Smooth muscle cell (in vitro differentiated cells): ENCODE data around the gene PLA2G4B. TPM values are rescaled to one million over a fixed set of nuclear protein-coding genes. Genes with fewer than 3 reads are reported as not detected.

Source experiments
- DNase-seq: peaks from one replicate; lab custom pipeline; 2025; ENCODE audit not compliant: unreplicated experiment; lab: John Stamatoyannopoulos, UW
- H2AFZ ChIP-seq: fragments of 200-600 bp; sonication (generic); 2 replicates; pipeline ENCODE4 v1.6.0; 2016; ENCODE audit warnings: antibody characterized with exemption, low read depth, mild to moderate bottlenecking
- H3F3A ChIP-seq: fragments of 200-600 bp; sonication (generic); 2 replicates; pipeline ENCODE4 v1.6.0; 2017; ENCODE audit warnings: antibody characterized with exemption, low read depth
- H3K27ac ChIP-seq: fragments of 200-600 bp; sonication (generic); 2 replicates; pipeline ENCODE4 v1.5.1; 2016; ENCODE audit warnings: low read depth, mild to moderate bottlenecking
- H3K27me3 ChIP-seq: fragments of 200-600 bp; sonication (generic); 2 replicates; pipeline ENCODE4 v1.6.1; 2016; ENCODE audit warnings: low read depth, mild to moderate bottlenecking
- H3K36me3 ChIP-seq: fragments of 200-600 bp; sonication (generic); 2 replicates; pipeline ENCODE4 v1.5.1; 2016; ENCODE audit warnings: low read depth
- H3K4me1 ChIP-seq: fragments of 200-600 bp; sonication (generic); 2 replicates; pipeline ENCODE4 v1.5.1; 2016; ENCODE audit warnings: low read depth
- H3K4me2 ChIP-seq: fragments of 200-600 bp; sonication (generic); 2 replicates; pipeline ENCODE4 v1.6.0; 2016; ENCODE audit warnings: mild to moderate bottlenecking
- H3K4me3 ChIP-seq: fragments of 200-600 bp; sonication (generic); 2 replicates; pipeline ENCODE4 v1.5.1; 2016; ENCODE audit warnings: mild to moderate bottlenecking
- H3K79me2 ChIP-seq: fragments of 200-600 bp; sonication (generic); 2 replicates; pipeline ENCODE4 v1.6.0; 2016; ENCODE audit warnings: low read depth, mild to moderate bottlenecking
- H3K9ac ChIP-seq: fragments of 200-600 bp; sonication (generic); 2 replicates; pipeline ENCODE4 v1.6.0; 2016; ENCODE audit warnings: low read depth
- H3K9me3 ChIP-seq: fragments of 200-600 bp; sonication (generic); replicated peaks from 2 replicates; pipeline ENCODE4 v1.5.1; 2016; ENCODE audit warnings: low read depth
- H4K20me1 ChIP-seq: fragments of 200-600 bp; sonication (generic); 2 replicates; pipeline ENCODE4 v1.6.0; 2016; ENCODE audit warnings: low read depth
- CTCF ChIP-seq: fragments of 200-600 bp; sonication (generic); IDR thresholded peaks from 2 replicates; pipeline ENCODE4 v1.5.1; 2017; ENCODE audit warnings: borderline replicate concordance, mild to moderate bottlenecking, antibody characterized with exemption; ENCODE audit not compliant: insufficient read depth, poor library complexity, severe bottlenecking
- WGBS: methylation state at CpG from one replicate; pipeline ENCODE4 v1.1.7; 2016; ENCODE audit warnings: low lambda C conversion rate; 5-methylcytosine and 5-hydroxymethylcytosine counted together
- polyA plus RNA-seq: library from polyadenylated mRNA; unstranded; fragments of >200 nt; fragmentation: Nextera tagmentation; extraction: Ambion mirVana; gene quantifications from 2 replicates; pipeline ENCODE4 v1.2.1, GENCODE V29; 2016
- total RNA-seq: library from RNA; depleted of rRNA; stranded (reverse); fragments of >200 nt; gene quantifications from 2 replicates; pipeline ENCODE4 v1.2.3, GENCODE V29; 2014

PLA2G4B gene
- total and polyA plus RNA-seq, 2 experiments from 2014 or later: 2.2 to 4.2 TPM

- no peak overlapping the region for H3K27ac ChIP-seq
- H3F3A ChIP-seq: no peaks in the 10 kb centered on the region
- H4K20me1 ChIP-seq: no peaks in the 10 kb centered on the region
- TF ChIP-seq CTCF: no peak
- no peak overlapping the region for H3K4me3 ChIP-seq
- no peaks in the 10 kb centered on the region for H3K36me3 ChIP-seq
- 87% methylated on average over 10 of the region's 10 CpGs for WGBS
- no peak overlapping the region for H3K9ac ChIP-seq
- H3K27me3 ChIP-seq: no peaks in the 10 kb centered on the region
- H2AFZ ChIP-seq: no peak overlapping the region
- no peaks in the 10 kb centered on the region for H3K4me1 ChIP-seq
- H3K9me3 ChIP-seq: no peaks in the 10 kb centered on the region
- H3K4me2 ChIP-seq: no peak overlapping the region
- H3K79me2 ChIP-seq: no peaks in the 10 kb centered on the region
- DNase-seq: no peak
Measured at GRCh38 chr15:41843571-41843970, 4.9 kb downstream of the PLA2G4B start.

- no peak overlapping the region for H2AFZ ChIP-seq
- no peaks in the 10 kb centered on the region for H3F3A ChIP-seq
- H3K27ac ChIP-seq: no peak overlapping the region
- WGBS: 90% methylated on average over 12 of the region's 12 CpGs
- no peak overlapping the region for H3K9ac ChIP-seq
- H4K20me1 ChIP-seq: no peaks in the 10 kb centered on the region
- no peaks in the 10 kb centered on the region for H3K79me2 ChIP-seq
- no peaks in the 10 kb centered on the region for H3K27me3 ChIP-seq
- no peaks in the 10 kb centered on the region for H3K36me3 ChIP-seq
- TF ChIP-seq CTCF: no peak
- no peaks in the 10 kb centered on the region for H3K9me3 ChIP-seq
- H3K4me2 ChIP-seq: no peak overlapping the region
- no peak for DNase-seq
- no peaks in the 10 kb centered on the region for H3K4me1 ChIP-seq
- no peak overlapping the region for H3K4me3 ChIP-seq
Measured at GRCh38 chr15:41844814-41845213, 6.2 kb downstream of the PLA2G4B start.

GRCh38 chr15:41847206-41847605, 8.6 kb downstream of the PLA2G4B start:
- H3K27ac ChIP-seq: no peak overlapping the region
- H3K9me3 ChIP-seq: no peaks in the 10 kb centered on the region
- no peak overlapping the region for H2AFZ ChIP-seq
- no peaks in the 10 kb centered on the region for H3K79me2 ChIP-seq
- no peak overlapping the region for H3K9ac ChIP-seq
- 92% methylated on average over 11 of the region's 14 CpGs for WGBS
- no peak for DNase-seq
- TF ChIP-seq CTCF: no peak
- H3K27me3 ChIP-seq: no peaks in the 10 kb centered on the region
- no peaks in the 10 kb centered on the region for H3F3A ChIP-seq
- no peaks in the 10 kb centered on the region for H3K36me3 ChIP-seq
- H3K4me1 ChIP-seq: no peaks in the 10 kb centered on the region
- H3K4me2 ChIP-seq: no peak overlapping the region
- H4K20me1 ChIP-seq: no peaks in the 10 kb centered on the region
- no peak overlapping the region for H3K4me3 ChIP-seq

- Histone ChIP-seq H3K4me3 (no peak overlapping the region), H3F3A (no peaks in the 10 kb centered on the region), H3K4me2 (no peak overlapping the region), H3K27me3 (no peaks in the 10 kb centered on the region), H3K4me1 (no peaks in the 10 kb centered on the region), H3K9me3 (no peaks in the 10 kb centered on the region), H3K36me3 (no peaks in the 10 kb centered on the region), H3K9ac (no peak overlapping the region), H4K20me1 (no peaks in the 10 kb centered on the region), H3K27ac (no peak overlapping the region), H3K79me2 (no peaks in the 10 kb centered on the region), H2AFZ (no peak overlapping the region)
- DNase-seq: no peak
- no peak for TF ChIP-seq CTCF
- 95% methylated on average over 9 of the region's 9 CpGs for WGBS
Measured at GRCh38 chr15:41847981-41848380, 9.3 kb downstream of the PLA2G4B start.
